GM12878 (cell line): ENCODE measurements around the gene RPS27L. TPM values are rescaled to one million over a fixed set of nuclear protein-coding genes. Genes with fewer than 3 reads are reported as not detected.

Experiments used
- ATAC-seq: fragments of 200-7000 bp; cut with Tn5 transposase; 3 replicates; pipeline ENCODE4 v1.9.1; 2020; ENCODE audit warnings: mild to moderate bottlenecking, moderate library complexity
- BruUV-seq: library from RNA; stranded (reverse); fragments of 400-500 nt; replicated peaks from 2 replicates; lab custom pipeline; 2021; lab: Mats Ljungman, UMichigan
- CTCF ChIA-PET: fragments of 300-600 bp; sonication (Branson Sonifier 250); formaldehyde crosslinking; extraction: SDS; loops from one replicate; lab custom pipeline; 2021; ENCODE audit warnings: inconsistent platforms; lab: Yijun Ruan, JAX
- POLR2A ChIA-PET: fragments of 350-600 bp; formaldehyde crosslinking; extraction: SDS; loops from one replicate; lab custom pipeline; 2021; ENCODE audit warnings: inconsistent platforms; lab: Charles Lee
- RAD21 ChIA-PET: fragments of 300-600 bp; sonication (Branson Sonifier 250); formaldehyde crosslinking; loops from one replicate; lab custom pipeline; 2023; ENCODE audit warnings: antibody characterized with exemption; ENCODE audit not compliant: unreplicated experiment; lab: Charles Lee
- SMC1A ChIA-PET: fragments of 300-600 bp; sonication (Branson Sonifier 250); formaldehyde crosslinking; loops from one replicate; lab custom pipeline; 2023; ENCODE audit not compliant: unreplicated experiment, uncharacterized antibody; lab: Charles Lee
- DNase-seq: peaks from one replicate; pipeline ENCODE4 v3.0.0-alpha.2; 2011; ENCODE audit warnings: low read depth, low spot score
- FAIRE-seq: peaks from 3 replicates; lab custom pipeline; 2011; peaks lifted over from hg19 to GRCh38; lab: Jason Lieb, UNC
- H2AFZ ChIP-seq: 2 replicates; pipeline ENCODE4 v1.6.0; 2011; ENCODE audit warnings: low read depth, low read length, control low read depth; ENCODE audit not compliant: control insufficient read depth
- H3K27ac ChIP-seq: 2 replicates; pipeline ENCODE4 v1.5.1; 2011; ENCODE audit warnings: control low read depth; ENCODE audit not compliant: control insufficient read depth, insufficient read depth
- H3K27me3 ChIP-seq, 2 experiments: replicated peaks in 1 of 2; 2 replicates each; pipeline versions ENCODE4 v1.6.0 to v1.6.1; 2011; ENCODE audit warnings: low read length in 1 of 2; ENCODE audit not compliant: control insufficient read depth in 2 of 2, insufficient read depth in 2 of 2
- H3K36me3 ChIP-seq, 2 experiments: 2 replicates each; pipeline ENCODE4 v1.5.1; 2011; ENCODE audit warnings: low read length in 1 of 2; ENCODE audit not compliant: control insufficient read depth in 2 of 2, insufficient read depth in 2 of 2
- H3K4me1 ChIP-seq: 2 replicates; pipeline ENCODE4 v1.6.1; 2011; ENCODE audit warnings: mild to moderate bottlenecking, low read length, moderate library complexity, mixed read lengths; ENCODE audit not compliant: control insufficient read depth, insufficient read depth
- H3K4me2 ChIP-seq: 2 replicates; pipeline ENCODE4 v1.6.0; 2011; ENCODE audit warnings: control low read depth; ENCODE audit not compliant: control insufficient read depth, insufficient read depth
- H3K4me3 ChIP-seq: fragments of 200-600 bp; sonication (generic); 2 replicates; pipeline ENCODE4 v1.5.1; 2016
- H3K79me2 ChIP-seq: 2 replicates; pipeline ENCODE4 v1.6.0; 2011; ENCODE audit warnings: low read length; ENCODE audit not compliant: control insufficient read depth, insufficient read depth
- H3K9ac ChIP-seq: 2 replicates; pipeline ENCODE4 v1.8.0; 2011; ENCODE audit warnings: low read length, control low read depth, mixed read lengths; ENCODE audit not compliant: control insufficient read depth, insufficient read depth
- H3K9me3 ChIP-seq: replicated peaks from 3 replicates; pipeline ENCODE4 v1.5.1; 2011; ENCODE audit warnings: mild to moderate bottlenecking, low read length; ENCODE audit not compliant: control insufficient read depth, insufficient read depth
- H4K20me1 ChIP-seq: 2 replicates; pipeline ENCODE4 v1.6.0; 2011; ENCODE audit not compliant: control insufficient read depth, insufficient read depth
- CTCF ChIP-seq, 3 experiments: IDR thresholded peaks in 2 of 3; conservative IDR thresholded peaks in 1 of 3; 2 replicates each; pipeline ENCODE4 v1.5.1; 2011; ENCODE audit warnings: low read depth in 3 of 3, low read length in 3 of 3, mild to moderate bottlenecking in 3 of 3, control low read depth in 2 of 3, moderate library complexity in 2 of 3, inconsistent platforms in 1 of 3, mixed read lengths in 1 of 3; ENCODE audit not compliant: control insufficient read depth in 2 of 3, insufficient read depth in 1 of 3; ENCODE audit errors: extremely low read depth in 1 of 3
- KLF5 ChIP-seq: fragments of 450-650 bp; IDR thresholded peaks from 2 replicates; pipeline ENCODE4 v1.6.1; 2014; ENCODE audit warnings: mild to moderate bottlenecking; ENCODE audit not compliant: partially characterized antibody
- RAD21 ChIP-seq: IDR thresholded peaks from 2 replicates; pipeline ENCODE4 v1.6.1; 2011; ENCODE audit warnings: mild to moderate bottlenecking, low read depth, low read length, moderate library complexity; ENCODE audit not compliant: insufficient read depth
- TCF12 ChIP-seq: IDR thresholded peaks from 2 replicates; pipeline ENCODE4 v1.6.1; 2011; ENCODE audit warnings: low read depth, mild to moderate bottlenecking, low read length
- WGBS: methylation state at CpG from one replicate; pipeline ENCODE4 v1.1.6; 2016; ENCODE audit warnings: low lambda C conversion rate; ENCODE audit not compliant: insufficient replicate concordance, insufficient coverage; ENCODE audit errors: missing lambda C conversion rate; 5-methylcytosine and 5-hydroxymethylcytosine counted together
- in situ Hi-C: fragments of 300-500 bp; cut with MboI; formaldehyde crosslinking; loops from 9 replicates; pipeline ENCODE4 v1.14.3; 2018; ENCODE audit warnings: mixed read lengths
- intact Hi-C: fragments of 100-400 bp; cut with micrococcal nuclease; formaldehyde crosslinking; loops from one replicate; pipeline ENCODE4 v1.14.2; 2022; ENCODE audit not compliant: unreplicated experiment
- polyA plus RNA-seq, 11 experiments: library from polyadenylated mRNA; depleted of rRNA in 4 of 11; unstranded in 6 of 11; stranded (reverse) in 5 of 11; fragments of >200 nt; fragmentation: Nextera tagmentation in 4 of 11; fragmentation: Illumina TruSeq in 1 of 11; extraction: Ambion mirVana in 4 of 11; extraction: Trizol in 1 of 11; gene quantifications; 1 replicate in 1 of 11; 2 replicates in 10 of 11; pipeline versions ENCODE4 v1.2.1 to v1.2.3, GENCODE V29; 2011 to 2016; ENCODE audit warnings: inconsistent platforms in 2 of 11, missing spikeins in 2 of 11, low read depth in 1 of 11
- total RNA-seq, 4 experiments: library from RNA; depleted of rRNA in 3 of 4; stranded (reverse); fragments of >200 nt in 3 of 4; fragmentation: Illumina TruSeq in 1 of 4; extraction: Trizol in 1 of 4; gene quantifications; 2 replicates each; pipeline versions ENCODE4 v1.2.1 to v1.2.3, GENCODE V29; 2013 to 2021
- TF ChIP-seq, protein P1 (sequence below): IDR thresholded peaks from 2 replicates; pipeline ENCODE4 v1.6.1; 2011; ENCODE audit warnings: low read depth, low read length, improper control_type of control experiment, borderline replicate concordance

RPS27L gene
- total and polyA plus RNA-seq, 10 of the 15 experiments (the other 5 are each of a cell fraction or from before 2014, with no cell fraction given), result 133 to 970 (median 220) TPM

DNA sequence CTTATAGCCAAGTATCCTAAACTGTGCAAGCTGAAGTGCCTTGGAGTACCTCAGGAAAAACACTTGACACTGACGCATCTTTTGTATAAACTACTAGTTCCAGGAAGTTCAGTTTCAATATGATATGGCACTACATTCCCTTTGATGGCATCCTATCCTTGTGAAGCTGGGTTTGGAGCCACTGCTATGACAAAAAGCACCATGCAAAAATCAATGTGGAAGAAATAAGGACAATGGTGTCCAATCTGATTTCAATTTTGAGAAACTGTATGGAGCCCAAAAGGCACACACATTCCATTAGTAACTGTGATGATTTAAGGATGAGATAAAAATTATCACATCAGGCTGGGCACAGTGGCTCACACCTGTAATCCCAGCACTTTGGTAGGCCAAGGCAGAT is 5.6 kb downstream of the RPS27L start (continued):
- no peak for TF ChIP-seq KLF5
- TF ChIP-seq, protein P1, sequence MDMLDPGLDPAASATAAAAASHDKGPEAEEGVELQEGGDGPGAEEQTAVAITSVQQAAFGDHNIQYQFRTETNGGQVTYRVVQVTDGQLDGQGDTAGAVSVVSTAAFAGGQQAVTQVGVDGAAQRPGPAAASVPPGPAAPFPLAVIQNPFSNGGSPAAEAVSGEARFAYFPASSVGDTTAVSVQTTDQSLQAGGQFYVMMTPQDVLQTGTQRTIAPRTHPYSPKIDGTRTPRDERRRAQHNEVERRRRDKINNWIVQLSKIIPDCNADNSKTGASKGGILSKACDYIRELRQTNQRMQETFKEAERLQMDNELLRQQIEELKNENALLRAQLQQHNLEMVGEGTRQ, result no peak

- Histone ChIP-seq H3K4me2 (no peak overlapping the region), H2AFZ (no peak overlapping the region), H3K27ac (no peak overlapping the region), H3K4me1 (no peaks in the 10 kb centered on the region), H3K36me3 (peaks cover 0 to 8% of the 10 kb centered on the region in 2 experiments; a peak in 2 of 4 replicates), H3K27me3 (no peaks in the 10 kb centered on the region), H3K79me2 (no peaks in the 10 kb centered on the region), H3K9me3 (peaks cover 1% of the 10 kb centered on the region; the same call in 2 of the 3 replicates), H4K20me1 (no peaks in the 10 kb centered on the region), H3K4me3 (no peak overlapping the region), H3K9ac (no peak overlapping the region)
- RAD21 ChIA-PET, result interaction anchor here (0.9 to 1.5 kb wide), 3 partner anchors 9 to 141 kb away, joined by 3 to 4 read pairs (median 3); no protein-coding TSS in a partner anchor
- ATAC-seq, result no peak
- no peak for FAIRE-seq
- TF ChIP-seq CTCF (IDR thresholded peaks at IDR 0.05 in 2 of 3, conservative IDR thresholded peaks at IDR 0.05 in 1 of 3; ENCODE audit: control insufficient read depth in 2 of 3, extremely low read depth in 1 of 3, insufficient read depth in 1 of 3, low read depth in 3 of 3, low read length in 3 of 3), result peak in 2 of 3 experiments; percentile 8 to 28; a peak in 2 of 6 replicates
- no peak for TF ChIP-seq TCF12
- peak; percentile 33; the same call in 1 of the 2 replicates for TF ChIP-seq RAD21
- CTCF ChIA-PET, result interaction anchor here (0.9 to 1.9 kb wide), 7 partner anchors 9 to 143 kb away, joined by 3 to 8 read pairs (median 4); partner anchors contain the start of gene RPS27L
- intact Hi-C loops (no loop called here), in situ Hi-C loops (no loop called here)
- BruUV-seq, result no TSS peak
- no peak for DNase-seq
- SMC1A ChIA-PET, result interaction anchor here (0.6 to 3.2 kb wide), 5 partner anchors 11 to 137 kb away, joined by 3 to 21 read pairs (median 4); no protein-coding TSS in a partner anchor
- POLR2A ChIA-PET, result interaction anchor here (0.6 kb wide), 2 partner anchors 449 to 1555 kb away, joined by 3 read pairs; no protein-coding TSS in a partner anchor
- 97% methylated on average over 3 of the region's 3 CpGs for WGBS
Observed at GRCh38 chr15:63146684-63147083, 10.6 kb downstream of the RPS27L start.
